AG04449 (cell line): Measurements from ENCODE around the gene MED16.
"Not testable (repeated sequence)": the region's sequence is repeated elsewhere in the genome, so short reads cannot be mapped to it uniquely, and the experiment has no call there.

Source experiments
- CTCF ChIA-PET: fragments of 350-600 bp; formaldehyde crosslinking; extraction: SDS; loops from one replicate; lab custom pipeline; 2021; ENCODE audit warnings: antibody characterized with exemption; lab: Yijun Ruan, JAX
- POLR2A ChIA-PET: fragments of 400-600, 350-600 bp; formaldehyde crosslinking; extraction: SDS; loops from one replicate; lab custom pipeline; 2020; ENCODE audit warnings: antibody characterized with exemption, inconsistent platforms; lab: Yijun Ruan, JAX
- DNase-seq: peaks from one replicate; pipeline ENCODE4 v3.0.0-alpha.2; 2010; ENCODE audit warnings: low read depth, low spot score
- H3K4me3 ChIP-seq: 2 replicates; pipeline ENCODE4 v1.5.1; 2011; ENCODE audit warnings: low read depth, mild to moderate bottlenecking, control low read depth, low read length
- TF ChIP-seq, protein P1 (sequence below): IDR thresholded peaks from one replicate; pipeline ENCODE4 v1.5.1; 2011; ENCODE audit warnings: mild to moderate bottlenecking, moderate library complexity, low read length, control low read depth, inconsistent platforms; ENCODE audit not compliant: insufficient read depth; ENCODE audit errors: missing control alignments

The MED16 gene

DNA sequence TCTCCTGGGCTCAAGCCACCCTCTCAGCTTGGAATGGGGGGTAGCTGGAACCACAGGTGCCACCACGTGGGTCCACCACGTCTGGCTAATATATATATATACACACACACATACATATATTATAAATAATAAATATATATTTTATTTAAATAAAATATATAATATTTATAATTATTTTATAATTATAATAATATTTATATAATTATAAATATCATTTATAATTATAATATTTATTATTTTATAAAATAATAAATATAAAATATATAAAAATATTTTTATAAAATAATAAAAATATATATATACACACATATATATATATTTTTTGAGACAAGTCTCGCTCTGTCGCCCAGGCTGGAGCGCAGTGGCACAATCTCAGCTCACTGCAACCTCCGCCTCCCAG lies 38.4 kb downstream of the MED16 start:
- ChIA-PET POLR2A (no interaction called here), CTCF (interaction anchor here (0.7 to 3.3 kb wide), 5 partner anchors 23 to 386 kb away, joined by 3 to 18 read pairs (median 3); partner anchors contain the start of gene WDR18)

DNA sequence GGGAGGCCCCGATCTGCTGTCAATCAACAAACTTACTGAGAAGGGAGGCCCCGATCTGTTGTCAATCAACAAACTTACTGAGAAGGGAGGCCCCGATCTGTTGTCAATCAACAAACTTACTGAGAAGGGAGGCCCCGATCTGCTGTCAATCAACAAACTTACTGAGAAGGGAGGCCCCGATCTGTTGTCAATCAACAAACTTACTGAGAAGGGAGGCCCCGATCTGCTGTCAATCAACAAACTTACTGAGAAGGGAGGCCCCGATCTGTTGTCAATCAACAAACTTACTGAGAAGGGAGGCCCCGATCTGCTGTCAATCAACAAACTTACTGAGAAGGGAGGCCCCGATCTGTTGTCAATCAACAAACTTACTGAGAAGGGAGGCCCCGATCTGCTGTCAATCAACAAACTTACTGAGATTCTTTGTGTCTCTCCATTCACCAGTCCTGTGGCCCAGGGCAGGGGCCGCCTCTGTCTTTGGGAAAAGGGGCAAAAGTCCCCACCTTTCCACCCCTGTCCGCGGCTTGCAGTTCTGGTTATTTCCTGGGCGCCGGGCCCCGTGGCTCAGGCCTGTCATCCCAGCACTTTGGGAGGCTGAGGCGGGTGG lies 39.3 kb downstream of the MED16 start:
- H3K4me3 ChIP-seq, DNase-seq, POLR2A ChIA-PET: not testable (repeated sequence)
- CTCF ChIA-PET = interaction anchor here (1.5 kb wide), 1 partner anchor 387 kb away, joined by 3 read pairs; no protein-coding TSS in a partner anchor

More for the DNA sequence above, 38.4 kb downstream of the MED16 start:
- TF ChIP-seq, protein P1, sequence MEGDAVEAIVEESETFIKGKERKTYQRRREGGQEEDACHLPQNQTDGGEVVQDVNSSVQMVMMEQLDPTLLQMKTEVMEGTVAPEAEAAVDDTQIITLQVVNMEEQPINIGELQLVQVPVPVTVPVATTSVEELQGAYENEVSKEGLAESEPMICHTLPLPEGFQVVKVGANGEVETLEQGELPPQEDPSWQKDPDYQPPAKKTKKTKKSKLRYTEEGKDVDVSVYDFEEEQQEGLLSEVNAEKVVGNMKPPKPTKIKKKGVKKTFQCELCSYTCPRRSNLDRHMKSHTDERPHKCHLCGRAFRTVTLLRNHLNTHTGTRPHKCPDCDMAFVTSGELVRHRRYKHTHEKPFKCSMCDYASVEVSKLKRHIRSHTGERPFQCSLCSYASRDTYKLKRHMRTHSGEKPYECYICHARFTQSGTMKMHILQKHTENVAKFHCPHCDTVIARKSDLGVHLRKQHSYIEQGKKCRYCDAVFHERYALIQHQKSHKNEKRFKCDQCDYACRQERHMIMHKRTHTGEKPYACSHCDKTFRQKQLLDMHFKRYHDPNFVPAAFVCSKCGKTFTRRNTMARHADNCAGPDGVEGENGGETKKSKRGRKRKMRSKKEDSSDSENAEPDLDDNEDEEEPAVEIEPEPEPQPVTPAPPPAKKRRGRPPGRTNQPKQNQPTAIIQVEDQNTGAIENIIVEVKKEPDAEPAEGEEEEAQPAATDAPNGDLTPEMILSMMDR = no peak
- DNase-seq = no peak
- no peak overlapping the region for H3K4me3 ChIP-seq

GRCh38 chr19:853014-853585 lies 39.9 kb downstream of the MED16 start:
- ChIA-PET CTCF (no interaction called here), POLR2A (no interaction called here)
- H3K4me3 ChIP-seq = no peak overlapping the region
- TF ChIP-seq, protein P1 = no peak
- no peak for DNase-seq

DNA sequence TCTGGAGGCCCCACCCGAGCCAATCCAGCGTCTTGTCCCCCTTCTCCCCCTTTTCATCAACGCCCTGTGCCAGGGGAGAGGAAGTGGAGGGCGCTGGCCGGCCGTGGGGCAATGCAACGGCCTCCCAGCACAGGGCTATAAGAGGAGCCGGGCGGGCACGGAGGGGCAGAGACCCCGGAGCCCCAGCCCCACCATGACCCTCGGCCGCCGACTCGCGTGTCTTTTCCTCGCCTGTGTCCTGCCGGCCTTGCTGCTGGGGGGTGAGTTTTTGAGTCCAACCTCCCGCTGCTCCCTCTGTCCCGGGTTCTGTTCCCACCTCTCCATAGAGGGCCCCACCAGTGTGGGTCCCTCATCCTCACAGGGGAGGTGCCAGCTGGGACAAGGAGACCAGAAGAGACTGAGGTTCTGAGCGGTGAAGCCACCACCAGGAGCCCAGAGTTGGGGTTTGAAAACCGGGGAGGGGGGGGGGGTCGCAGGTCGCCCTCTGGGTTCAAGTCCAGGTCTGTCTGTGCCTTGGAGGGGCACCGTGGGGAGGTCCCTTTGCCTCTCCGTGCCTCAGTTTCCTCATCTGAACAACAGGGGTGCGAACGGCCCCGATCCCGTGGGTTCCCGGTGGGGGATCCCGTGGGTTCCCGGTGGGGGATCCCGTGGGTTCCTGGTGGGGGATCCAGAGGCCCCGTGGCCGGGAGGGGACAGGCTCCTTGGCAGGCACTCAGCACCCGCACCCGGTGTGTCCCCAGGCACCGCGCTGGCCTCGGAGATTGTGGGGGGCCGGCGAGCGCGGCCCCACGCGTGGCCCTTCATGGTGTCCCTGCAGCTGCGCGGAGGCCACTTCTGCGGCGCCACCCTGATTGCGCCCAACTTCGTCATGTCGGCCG lies 40.6 kb downstream of the MED16 start, which contains the start of gene ELANE:
Gene ELANE (plus strand): TSS at position 168 of the 878 bp plus-strand sequence. CDS start 26 bp downstream, at position 194.
- DNase-seq = no peak
- CTCF ChIA-PET = no interaction called here
- POLR2A ChIA-PET = no interaction called here
- no peak within 1 kb of the TSS for H3K4me3 ChIP-seq
- TF ChIP-seq, protein P1 = no peak

- ChIA-PET CTCF (interaction anchor here (1.4 to 3.1 kb wide), 4 partner anchors 8 to 67 kb away, joined by 3 to 27 read pairs (median 12); partner anchors contain the start of gene CFD), POLR2A (interaction anchor here (0.8 kb wide), 1 partner anchor 53 kb away, joined by 4 read pairs; no protein-coding TSS in a partner anchor)
- no peak overlapping the region; the same call in 1 of the 2 replicates for H3K4me3 ChIP-seq
- DNase-seq = no peak
- TF ChIP-seq, protein P1 = no peak
These were observed 42.0 kb downstream of the MED16 start for GRCh38 chr19:850979-851335.

DNA sequence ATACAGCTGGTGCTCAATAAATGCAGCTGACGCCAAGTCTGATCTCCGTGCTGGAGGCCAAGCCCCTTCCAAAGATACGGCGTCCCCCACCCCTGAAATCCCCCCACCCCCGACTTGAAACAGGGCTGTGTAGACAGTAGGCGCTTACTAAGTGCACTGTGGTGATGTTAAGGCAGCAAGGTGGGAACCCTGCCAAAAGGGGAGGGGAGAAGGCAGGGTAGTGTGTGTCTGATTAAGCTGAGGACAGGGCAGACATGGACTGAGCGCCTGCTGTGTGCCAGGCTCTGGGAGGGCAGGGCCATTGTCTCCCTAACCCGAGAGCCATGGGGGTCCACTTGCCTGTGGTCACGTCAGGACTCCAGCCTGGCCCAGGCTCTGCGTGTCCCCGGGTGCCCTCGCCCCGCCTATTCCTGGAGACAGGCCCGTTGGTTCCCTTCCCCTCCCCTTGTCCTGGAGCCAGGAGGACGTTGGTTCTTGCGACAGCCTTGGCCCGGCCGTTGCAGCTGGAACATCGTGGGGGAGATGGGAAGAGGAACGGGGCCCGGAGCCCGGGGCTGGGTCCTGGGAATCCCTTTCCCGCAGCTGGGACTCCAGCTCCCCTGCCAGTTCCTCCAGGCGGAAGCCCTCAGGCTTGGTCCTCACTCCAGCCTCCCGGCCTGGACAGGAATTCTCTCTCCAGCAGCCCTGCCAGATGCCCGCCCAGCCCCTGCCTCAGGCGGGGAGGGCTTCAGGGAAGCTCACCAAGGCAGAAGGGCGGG lies 42.6 kb downstream of the MED16 start:
- CTCF ChIA-PET = interaction anchor here (0.8 to 3.1 kb wide), 7 partner anchors 8 to 73 kb away, joined by 3 to 27 read pairs (median 4); partner anchors contain the start of gene CFD
- POLR2A ChIA-PET = interaction anchor here (0.8 kb wide), 1 partner anchor 52 kb away, joined by 4 read pairs; no protein-coding TSS in a partner anchor
- TF ChIP-seq, protein P1 = no peak

GRCh38 chr19:849195-849594 lies 43.8 kb downstream of the MED16 start:
- CTCF ChIA-PET = interaction anchor here (1.0 to 3.1 kb wide), 4 partner anchors 9 to 74 kb away, joined by 3 to 27 read pairs (median 12); partner anchors contain the start of gene CFD

More for the DNA sequence above, 42.6 kb downstream of the MED16 start:
- peak; percentile 47 for DNase-seq
- no peak overlapping the region; the same call in 1 of the 2 replicates for H3K4me3 ChIP-seq

More at GRCh38 chr19:849195-849594, 43.8 kb downstream of the MED16 start:
- H3K4me3 ChIP-seq, POLR2A ChIA-PET, DNase-seq: not testable (repeated sequence)
